ENCODE results near the gene MLPH.

The MLPH gene

GRCh38 chr2:237508361-237508760 lies 21.3 kb downstream of the MLPH start:
- H3K27ac ChIP-seq: no peak overlapping the region
- POLR2A ChIA-PET (ENCODE audit: low non-redundant PET): interaction anchor here (0.9 kb wide), 1 partner anchor 21 kb away, joined by 3 read pairs; no protein-coding TSS in a partner anchor
- TF ChIP-seq CTCF (conservative IDR thresholded peaks at IDR 0.05; ENCODE audit: low read depth): no peak
- DNase-seq (ENCODE audit: low spot score): no peak
- CTCF ChIA-PET: interaction anchor here (1.0 to 1.1 kb wide), 2 partner anchors 37 to 63 kb away, joined by 3 to 4 read pairs; no protein-coding TSS in a partner anchor

GRCh38 chr2:237509151-237509550 lies 22.1 kb downstream of the MLPH start:
- ChIA-PET POLR2A (ENCODE audit: low non-redundant PET) (interaction anchor here (0.9 kb wide), 1 partner anchor 21 kb away, joined by 3 read pairs; no protein-coding TSS in a partner anchor), CTCF (interaction anchor here (0.9 to 1.1 kb wide), 2 partner anchors 38 to 387 kb away, joined by 4 read pairs; no protein-coding TSS in a partner anchor)
- no peak for DNase-seq (ENCODE audit: low spot score)
- no peak overlapping the region for H3K27ac ChIP-seq
- no peak for TF ChIP-seq CTCF (conservative IDR thresholded peaks at IDR 0.05; ENCODE audit: low read depth)

GRCh38 chr2:237509905-237510304 lies 22.9 kb downstream of the MLPH start:
- ChIA-PET CTCF (interaction anchor here (0.9 to 1.6 kb wide), 2 partner anchors 62 to 388 kb away, joined by 4 to 11 read pairs; no protein-coding TSS in a partner anchor), POLR2A (ENCODE audit: low non-redundant PET) (no interaction called here)
- no peak for DNase-seq (ENCODE audit: low spot score)
- no peak overlapping the region for H3K27ac ChIP-seq
- TF ChIP-seq CTCF (conservative IDR thresholded peaks at IDR 0.05; ENCODE audit: low read depth): no peak

- DNase-seq (ENCODE audit: low spot score): no peak
- H3K27ac ChIP-seq: no peak overlapping the region
- ChIA-PET CTCF (interaction anchor here (1.6 kb wide), 1 partner anchor 62 kb away, joined by 11 read pairs; no protein-coding TSS in a partner anchor), POLR2A (ENCODE audit: low non-redundant PET) (no interaction called here)
- TF ChIP-seq CTCF (conservative IDR thresholded peaks at IDR 0.05; ENCODE audit: low read depth): no peak
Measured at GRCh38 chr2:237510502-237511217, 23.6 kb downstream of the MLPH start.

- ChIA-PET POLR2A (ENCODE audit: low non-redundant PET) (no interaction called here), CTCF (interaction anchor here (0.6 to 2.6 kb wide), 4 partner anchors 21 to 162 kb away, joined by 3 to 112 read pairs (median 4); no protein-coding TSS in a partner anchor)
- TF ChIP-seq CTCF (conservative IDR thresholded peaks at IDR 0.05; ENCODE audit: low read depth): no peak
- no peak for DNase-seq (ENCODE audit: low spot score)
- H3K27ac ChIP-seq: no peak overlapping the region
Measured at GRCh38 chr2:237511433-237511832, 24.4 kb downstream of the MLPH start.

GRCh38 chr2:237511885-237512405 lies 24.9 kb downstream of the MLPH start:
- no peak for TF ChIP-seq CTCF (conservative IDR thresholded peaks at IDR 0.05; ENCODE audit: low read depth)
- DNase-seq (ENCODE audit: low spot score): no peak
- peak overlapping the region; percentile 43; the same call in 1 of the 2 replicates for H3K27ac ChIP-seq
- ChIA-PET POLR2A (ENCODE audit: low non-redundant PET) (no interaction called here), CTCF (interaction anchor here (0.5 to 2.6 kb wide), 18 partner anchors 8 to 426 kb away, joined by 3 to 112 read pairs (median 3); partner anchors contain the start of gene COPS8)

Measured in RWPE1 (cell line).